ENCODE results near the gene SELENOT. TPM values are rescaled to one million over a fixed set of nuclear protein-coding genes. Genes with fewer than 3 reads are reported as not detected.
A peak's percentile ranks its signal among the peaks of the same experiment; 100 is the strongest.
"Not testable (repeated sequence)": the region's sequence is repeated elsewhere in the genome, so short reads cannot be mapped to it uniquely, and the experiment has no call there.

The SELENOT gene
- total RNA-seq, 1 experiment from 2014 or later = 81.6 TPM

DNA sequence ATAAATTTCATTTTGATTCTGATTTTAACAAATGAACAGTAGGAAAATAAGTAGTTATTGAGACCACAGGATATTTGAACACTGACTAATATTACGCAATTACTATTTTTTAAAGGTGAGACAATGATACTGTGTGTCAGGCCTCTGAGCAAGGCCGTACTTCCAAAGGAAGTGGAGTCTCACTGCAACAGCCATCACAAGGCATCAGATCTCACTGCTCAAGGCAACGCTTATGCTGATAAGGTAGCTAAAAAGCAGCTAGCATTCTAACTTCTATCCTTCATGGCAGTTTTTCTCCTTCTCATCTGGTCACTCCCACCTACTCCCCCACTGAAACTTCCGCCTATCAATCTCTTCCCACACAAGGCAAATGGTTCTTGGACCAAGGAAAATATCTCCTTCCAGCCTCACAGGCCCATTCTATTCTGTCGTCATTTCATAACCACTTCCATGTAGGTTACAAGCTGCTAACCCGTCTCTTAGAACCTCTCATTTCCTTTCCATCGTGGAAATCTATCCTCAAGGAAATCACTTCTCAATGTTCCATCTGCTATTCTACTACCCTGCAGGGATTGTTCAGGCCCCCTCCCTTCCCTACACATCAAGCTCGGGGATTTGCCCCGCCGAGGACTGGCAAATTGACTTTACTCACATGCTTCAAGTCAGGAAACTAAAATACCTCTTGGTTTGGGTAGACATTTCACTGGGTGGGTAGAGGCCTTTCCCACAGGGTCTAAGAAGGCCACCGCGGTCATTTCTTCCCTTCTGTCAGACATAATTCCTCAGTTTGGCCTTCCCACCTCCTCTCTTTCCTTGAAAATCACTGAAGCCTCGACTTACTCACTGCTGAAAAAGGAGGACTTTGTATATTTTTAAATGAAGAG is 2.2 kb upstream of the SELENOT start:
- intact Hi-C loops (cut with micrococcal nuclease) = loop anchor here (5.0 kb wide), 2 partner anchors 54 to 161 kb away; partner anchors contain the start of genes EIF2A, SERP1 and SIAH2
- TF ChIP-seq CEBPB (IDR thresholded peaks at IDR 0.05; ENCODE audit: low read depth) = peak; percentile 58
- Histone ChIP-seq H3K4me3 (replicated peaks in 1 of 2; ENCODE audit: low read depth in 1 of 2, low read length in 2 of 2) (0 out of 4 replicates have a peak overlapping the region, but pooled peaks of 1 of the 2 experiments have one; percentile 26), H3K79me2 (ENCODE audit: insufficient read depth, low read length) (peaks cover 91% of the 10 kb centered on the region), H3K9ac (ENCODE audit: low read length) (peak overlapping the region; percentile 44), H3K4me1 (ENCODE audit: control insufficient read depth in 1 of 2, insufficient read depth in 2 of 2, low read length in 2 of 2) (peaks cover 15 to 48% of the 10 kb centered on the region in 2 experiments), H3K27ac (ENCODE audit: low read depth, low read length) (peak overlapping the region; percentile 28; the same call in 1 of the 2 replicates), H3K4me2 (ENCODE audit: low read length) (peak overlapping the region; percentile 60)
- H4K20me1 ChIP-seq (ENCODE audit: insufficient read depth); H3K9me2 ChIP-seq (ENCODE audit: insufficient read depth); H2AFZ ChIP-seq (ENCODE audit: low read depth, low read length, poor library complexity, severe bottlenecking); H3K9me3 ChIP-seq (ENCODE audit: control insufficient read depth in 1 of 2, insufficient read depth in 1 of 2, low read depth in 1 of 2, low read length in 2 of 2); ATAC-seq; CTCF ChIA-PET; RAD21 ChIA-PET (ENCODE audit: low non-redundant PET in 1 of 2, low total read pairs in 2 of 2, uncharacterized antibody in 2 of 2, unreplicated experiment in 2 of 2); H3K27me3 ChIP-seq (ENCODE audit: insufficient read depth, low read length); H3K36me3 ChIP-seq (ENCODE audit: control insufficient read depth in 1 of 2, insufficient read depth in 2 of 2, low read length in 2 of 2); POLR2A ChIA-PET; DNase-seq (ENCODE audit: low read depth, low spot score): not testable (repeated sequence)
- BruUV-seq (replicated peaks) = TSS peak; percentile 39

DNA sequence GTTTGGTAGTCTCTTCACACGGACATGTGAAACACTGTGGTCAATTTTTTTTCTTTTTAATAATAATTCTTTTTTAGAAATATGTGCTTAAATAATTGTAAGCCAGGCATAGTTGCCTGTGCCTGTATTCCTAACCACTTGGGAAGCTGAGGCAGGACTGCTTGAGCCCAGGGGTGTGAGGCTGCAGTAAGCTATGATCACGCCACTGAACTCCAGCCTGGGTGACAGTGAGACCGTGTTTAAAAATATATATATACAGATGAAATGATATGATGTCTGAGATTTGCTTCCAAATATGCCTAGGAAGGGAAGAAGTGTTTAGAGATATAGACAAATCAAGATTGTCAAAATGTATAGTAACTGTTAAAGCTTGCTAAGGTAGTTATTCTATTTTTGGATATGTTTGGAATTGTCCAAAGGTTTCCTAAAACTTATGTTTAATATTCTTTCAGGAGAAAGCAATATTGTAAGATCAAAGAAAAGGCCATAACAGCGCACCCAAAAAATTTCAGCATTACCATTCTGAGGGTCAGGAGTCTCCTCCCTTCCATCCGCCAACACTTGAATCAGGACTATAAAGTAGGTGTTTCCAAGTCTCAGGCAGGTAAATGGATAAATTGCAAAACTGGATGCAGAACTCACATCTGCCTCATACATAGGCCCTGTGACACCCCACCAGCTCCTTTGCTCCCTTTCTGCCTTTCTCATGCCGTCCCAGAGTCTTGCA is 532 bp upstream of the SELENOT start:
- peaks cover 15 to 44% of the 10 kb centered on the region in 2 experiments for H3K4me1 ChIP-seq (ENCODE audit: control insufficient read depth in 1 of 2, insufficient read depth in 2 of 2, low read length in 2 of 2)
- POLR2A ChIA-PET = interaction anchor here (0.7 to 2.0 kb wide), 8 partner anchors 9 to 159 kb away, joined by 3 to 19 read pairs (median 4); partner anchors contain the start of genes EIF2A and ERICH6
- H3K27me3 ChIP-seq (ENCODE audit: insufficient read depth, low read length) = no peaks in the 10 kb centered on the region
- 0 out of 4 replicates have a peak, but pooled peaks cover 0 to 5% of the 10 kb centered on the region in 2 experiments for H3K36me3 ChIP-seq (ENCODE audit: control insufficient read depth in 1 of 2, insufficient read depth in 2 of 2, low read length in 2 of 2)
- TF ChIP-seq JUND (IDR thresholded peaks at IDR 0.05) = peak; percentile 55; the same call in 1 of the 2 replicates
- TF ChIP-seq, protein P1, sequence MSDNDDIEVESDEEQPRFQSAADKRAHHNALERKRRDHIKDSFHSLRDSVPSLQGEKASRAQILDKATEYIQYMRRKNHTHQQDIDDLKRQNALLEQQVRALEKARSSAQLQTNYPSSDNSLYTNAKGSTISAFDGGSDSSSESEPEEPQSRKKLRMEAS (IDR thresholded peaks at IDR 0.05) = peak; percentile 59; the same call in 1 of the 2 replicates
- peak; percentile 15; the same call in 1 of the 2 replicates for TF ChIP-seq FOSL1 (IDR thresholded peaks at IDR 0.05; ENCODE audit: low read depth)
- no peak for TF ChIP-seq CEBPB (IDR thresholded peaks at IDR 0.05; ENCODE audit: low read depth)
- TF ChIP-seq SP1 (IDR thresholded peaks at IDR 0.05; ENCODE audit: low read depth) = peak; percentile 36; the same call in 1 of the 2 replicates
- TF ChIP-seq SIN3A (IDR thresholded peaks at IDR 0.05; ENCODE audit: low read depth) = peak; percentile 85; the same call in 1 of the 2 replicates
- no peak for TF ChIP-seq EZH2 (IDR thresholded peaks at IDR 0.05)
- no peak for TF ChIP-seq POLR2AphosphoS5 (IDR thresholded peaks at IDR 0.05; ENCODE audit: low read depth, low read length)
- TF ChIP-seq POLR2A (IDR thresholded peaks at IDR 0.05; ENCODE audit: borderline replicate concordance, extremely low read depth, insufficient read depth, insufficient read length) = no peak
- TF ChIP-seq, protein P2, sequence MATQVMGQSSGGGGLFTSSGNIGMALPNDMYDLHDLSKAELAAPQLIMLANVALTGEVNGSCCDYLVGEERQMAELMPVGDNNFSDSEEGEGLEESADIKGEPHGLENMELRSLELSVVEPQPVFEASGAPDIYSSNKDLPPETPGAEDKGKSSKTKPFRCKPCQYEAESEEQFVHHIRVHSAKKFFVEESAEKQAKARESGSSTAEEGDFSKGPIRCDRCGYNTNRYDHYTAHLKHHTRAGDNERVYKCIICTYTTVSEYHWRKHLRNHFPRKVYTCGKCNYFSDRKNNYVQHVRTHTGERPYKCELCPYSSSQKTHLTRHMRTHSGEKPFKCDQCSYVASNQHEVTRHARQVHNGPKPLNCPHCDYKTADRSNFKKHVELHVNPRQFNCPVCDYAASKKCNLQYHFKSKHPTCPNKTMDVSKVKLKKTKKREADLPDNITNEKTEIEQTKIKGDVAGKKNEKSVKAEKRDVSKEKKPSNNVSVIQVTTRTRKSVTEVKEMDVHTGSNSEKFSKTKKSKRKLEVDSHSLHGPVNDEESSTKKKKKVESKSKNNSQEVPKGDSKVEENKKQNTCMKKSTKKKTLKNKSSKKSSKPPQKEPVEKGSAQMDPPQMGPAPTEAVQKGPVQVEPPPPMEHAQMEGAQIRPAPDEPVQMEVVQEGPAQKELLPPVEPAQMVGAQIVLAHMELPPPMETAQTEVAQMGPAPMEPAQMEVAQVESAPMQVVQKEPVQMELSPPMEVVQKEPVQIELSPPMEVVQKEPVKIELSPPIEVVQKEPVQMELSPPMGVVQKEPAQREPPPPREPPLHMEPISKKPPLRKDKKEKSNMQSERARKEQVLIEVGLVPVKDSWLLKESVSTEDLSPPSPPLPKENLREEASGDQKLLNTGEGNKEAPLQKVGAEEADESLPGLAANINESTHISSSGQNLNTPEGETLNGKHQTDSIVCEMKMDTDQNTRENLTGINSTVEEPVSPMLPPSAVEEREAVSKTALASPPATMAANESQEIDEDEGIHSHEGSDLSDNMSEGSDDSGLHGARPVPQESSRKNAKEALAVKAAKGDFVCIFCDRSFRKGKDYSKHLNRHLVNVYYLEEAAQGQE (IDR thresholded peaks at IDR 0.05; ENCODE audit: low read depth) = no peak
- peak; percentile 15 for DNase-seq (ENCODE audit: low read depth, low spot score)
- peaks cover 93% of the 10 kb centered on the region for H3K79me2 ChIP-seq (ENCODE audit: insufficient read depth, low read length)
- intact Hi-C loops (cut with micrococcal nuclease) = loop anchor here (5.0 kb wide), 2 partner anchors 55 to 160 kb away; partner anchors contain the start of genes EIF2A, SERP1 and SIAH2
- no peaks in the 10 kb centered on the region for H3K9me2 ChIP-seq (ENCODE audit: insufficient read depth)
- no peaks in the 10 kb centered on the region for H4K20me1 ChIP-seq (ENCODE audit: insufficient read depth)
- H2AFZ ChIP-seq (ENCODE audit: low read depth, low read length, poor library complexity, severe bottlenecking) = no peak overlapping the region
- peak overlapping the region; percentile 85 for H3K4me2 ChIP-seq (ENCODE audit: low read length)
- BruUV-seq (replicated peaks) = TSS peak; percentile 89
- CTCF ChIA-PET = no interaction called here
- H3K9ac ChIP-seq (ENCODE audit: low read length) = peak overlapping the region; percentile 80
- peak overlapping the region; percentile 91 for H3K4me3 ChIP-seq (replicated peaks in 1 of 2; ENCODE audit: low read depth in 1 of 2, low read length in 2 of 2)
- RAD21 ChIA-PET (ENCODE audit: low non-redundant PET in 1 of 2, low total read pairs in 2 of 2, uncharacterized antibody in 2 of 2, unreplicated experiment in 2 of 2) = no interaction called here
- peak; percentile 55 for ATAC-seq
- H3K27ac ChIP-seq (ENCODE audit: low read depth, low read length) = peak overlapping the region; percentile 90
- H3K9me3 ChIP-seq (ENCODE audit: control insufficient read depth in 1 of 2, insufficient read depth in 1 of 2, low read depth in 1 of 2, low read length in 2 of 2) = no peaks in the 10 kb centered on the region
